ENCODE measurements around the gene PARVG.

PARVG gene

GRCh38 chr22:44211946-44212930, 31.5 kb downstream of the PARVG start:
- DNase-seq (ENCODE audit: low spot score in 2 of 2) = no peak

GRCh38 chr22:44212936-44213335, 32.2 kb downstream of the PARVG start:
- ATAC-seq (ENCODE audit: low read depth) (no peak), DNase-seq (ENCODE audit: low spot score in 2 of 2) (no peak)
- Mint-ChIP-seq H3K4me1 (peaks cover 14% of the 10 kb centered on the region), H3K27ac (no peak overlapping the region), H3K4me3 (no peak overlapping the region), H3K9me3 (peaks cover 3% of the 10 kb centered on the region), H3K36me3 (peaks cover 19% of the 10 kb centered on the region), H3K27me3 (no peaks in the 10 kb centered on the region)

More at GRCh38 chr22:44211946-44212930, 31.5 kb downstream of the PARVG start:
- Mint-ChIP-seq H3K27ac (peak overlapping the region; percentile 19), H3K27me3 (no peaks in the 10 kb centered on the region), H3K36me3 (peaks cover 19% of the 10 kb centered on the region), H3K4me3 (no peak overlapping the region), H3K4me1 (peaks cover 17% of the 10 kb centered on the region), H3K9me3 (peaks cover 3% of the 10 kb centered on the region)
- no peak for ATAC-seq (ENCODE audit: low read depth)

GRCh38 chr22:44213489-44214043, 32.8 kb downstream of the PARVG start:
- peaks cover 19% of the 10 kb centered on the region for H3K36me3 Mint-ChIP-seq
- peaks cover 3% of the 10 kb centered on the region for H3K9me3 Mint-ChIP-seq
- H3K27me3 Mint-ChIP-seq = no peaks in the 10 kb centered on the region
- no peak overlapping the region for H3K27ac Mint-ChIP-seq
- ATAC-seq (ENCODE audit: low read depth) (no peak), DNase-seq (ENCODE audit: low spot score in 2 of 2) (no peak)
- no peak overlapping the region for H3K4me3 Mint-ChIP-seq
- H3K4me1 Mint-ChIP-seq = peaks cover 9% of the 10 kb centered on the region

GRCh38 chr22:44214187-44214586, 33.5 kb downstream of the PARVG start:
- peaks cover 4% of the 10 kb centered on the region for H3K4me1 Mint-ChIP-seq
- H3K36me3 Mint-ChIP-seq = peaks cover 19% of the 10 kb centered on the region
- H3K27ac Mint-ChIP-seq = no peak overlapping the region
- peaks cover 3% of the 10 kb centered on the region for H3K9me3 Mint-ChIP-seq
- no peak overlapping the region for H3K4me3 Mint-ChIP-seq
- no peak for DNase-seq (ENCODE audit: low spot score in 2 of 2)
- ATAC-seq (ENCODE audit: low read depth) = no peak
- no peaks in the 10 kb centered on the region for H3K27me3 Mint-ChIP-seq

- H3K9me3 Mint-ChIP-seq = peaks cover 2% of the 10 kb centered on the region
- H3K4me3 Mint-ChIP-seq = no peak overlapping the region
- ATAC-seq (ENCODE audit: low read depth) (no peak), DNase-seq (ENCODE audit: low spot score in 2 of 2) (no peak)
- peaks cover 17% of the 10 kb centered on the region for H3K36me3 Mint-ChIP-seq
- no peaks in the 10 kb centered on the region for H3K27me3 Mint-ChIP-seq
- peaks cover 4% of the 10 kb centered on the region for H3K4me1 Mint-ChIP-seq
- no peak overlapping the region for H3K27ac Mint-ChIP-seq
Measured at GRCh38 chr22:44214764-44215163, 34.0 kb downstream of the PARVG start.

- Mint-ChIP-seq H3K9me3 (no peaks in the 10 kb centered on the region), H3K27ac (no peak overlapping the region), H3K27me3 (no peaks in the 10 kb centered on the region), H3K4me3 (no peak overlapping the region), H3K4me1 (peaks cover 4% of the 10 kb centered on the region), H3K36me3 (peaks cover 14% of the 10 kb centered on the region)
- DNase-seq (ENCODE audit: low spot score in 2 of 2) (no peak), ATAC-seq (ENCODE audit: low read depth) (no peak)
Measured at GRCh38 chr22:44215287-44215686, 34.6 kb downstream of the PARVG start.

GRCh38 chr22:44217346-44217745, 36.6 kb downstream of the PARVG start:
- Mint-ChIP-seq H3K4me3 (no peak overlapping the region), H3K27ac (no peak overlapping the region), H3K4me1 (no peaks in the 10 kb centered on the region), H3K9me3 (no peaks in the 10 kb centered on the region), H3K36me3 (peaks cover 4% of the 10 kb centered on the region), H3K27me3 (peaks cover 3% of the 10 kb centered on the region)
- DNase-seq (ENCODE audit: low spot score in 2 of 2) (no peak), ATAC-seq (ENCODE audit: low read depth) (no peak)

GRCh38 chr22:44218071-44218470, 37.3 kb downstream of the PARVG start:
- peaks cover 4% of the 10 kb centered on the region for H3K36me3 Mint-ChIP-seq
- H3K27me3 Mint-ChIP-seq = peaks cover 3% of the 10 kb centered on the region
- no peaks in the 10 kb centered on the region for H3K9me3 Mint-ChIP-seq
- no peak for DNase-seq (ENCODE audit: low spot score in 2 of 2)
- ATAC-seq (ENCODE audit: low read depth) = no peak
- no peaks in the 10 kb centered on the region for H3K4me1 Mint-ChIP-seq
- no peak overlapping the region for H3K4me3 Mint-ChIP-seq
- no peak overlapping the region for H3K27ac Mint-ChIP-seq

GRCh38 chr22:44219101-44219870, 38.6 kb downstream of the PARVG start:
- no peaks in the 10 kb centered on the region for H3K9me3 Mint-ChIP-seq
- DNase-seq (ENCODE audit: low spot score in 2 of 2) = no peak
- H3K36me3 Mint-ChIP-seq = peaks cover 4% of the 10 kb centered on the region
- H3K27me3 Mint-ChIP-seq = peaks cover 7% of the 10 kb centered on the region
- no peak overlapping the region for H3K27ac Mint-ChIP-seq
- H3K4me1 Mint-ChIP-seq = no peaks in the 10 kb centered on the region
- no peak for ATAC-seq (ENCODE audit: low read depth)
- no peak overlapping the region for H3K4me3 Mint-ChIP-seq

- Mint-ChIP-seq H3K27me3 (peaks cover 17% of the 10 kb centered on the region), H3K4me3 (no peak overlapping the region), H3K27ac (no peak overlapping the region), H3K4me1 (no peaks in the 10 kb centered on the region), H3K9me3 (no peaks in the 10 kb centered on the region), H3K36me3 (peaks cover 4% of the 10 kb centered on the region)
- ATAC-seq (ENCODE audit: low read depth) = no peak
- DNase-seq (ENCODE audit: low spot score in 2 of 2) = no peak
Measured at GRCh38 chr22:44220727-44221680, 40.3 kb downstream of the PARVG start.

GRCh38 chr22:44221710-44222475, 41.2 kb downstream of the PARVG start:
- ATAC-seq (ENCODE audit: low read depth) (no peak), DNase-seq (ENCODE audit: low spot score in 2 of 2) (no peak)
- H3K9me3 Mint-ChIP-seq = no peaks in the 10 kb centered on the region
- no peaks in the 10 kb centered on the region for H3K36me3 Mint-ChIP-seq
- H3K27ac Mint-ChIP-seq = no peak overlapping the region
- H3K4me3 Mint-ChIP-seq = no peak overlapping the region
- H3K27me3 Mint-ChIP-seq = peaks cover 21% of the 10 kb centered on the region
- H3K4me1 Mint-ChIP-seq = no peaks in the 10 kb centered on the region

GRCh38 chr22:44224166-44224565, 43.4 kb downstream of the PARVG start:
- Mint-ChIP-seq H3K36me3 (no peaks in the 10 kb centered on the region), H3K4me3 (no peak overlapping the region), H3K27me3 (peaks cover 25% of the 10 kb centered on the region), H3K9me3 (peaks cover 6% of the 10 kb centered on the region), H3K4me1 (no peaks in the 10 kb centered on the region), H3K27ac (no peak overlapping the region)
- no peak for DNase-seq (ENCODE audit: low spot score in 2 of 2)
- no peak for ATAC-seq (ENCODE audit: low read depth)
